ENCODE measurements around the gene SUPT4H1.
"Not testable (repeated sequence)": the region's sequence is repeated elsewhere in the genome, so short reads cannot be mapped to it uniquely, and the experiment has no call there.

Gene SUPT4H1

GRCh38 chr17:58351831-58352595, at the start of gene SUPT4H1:
Gene SUPT4H1 (minus strand): TSS chr17:58352201. CDS start chr17:58352135, 66 bp downstream.
- peak; percentile 75 for DNase-seq (ENCODE audit: low read depth)

DNA sequence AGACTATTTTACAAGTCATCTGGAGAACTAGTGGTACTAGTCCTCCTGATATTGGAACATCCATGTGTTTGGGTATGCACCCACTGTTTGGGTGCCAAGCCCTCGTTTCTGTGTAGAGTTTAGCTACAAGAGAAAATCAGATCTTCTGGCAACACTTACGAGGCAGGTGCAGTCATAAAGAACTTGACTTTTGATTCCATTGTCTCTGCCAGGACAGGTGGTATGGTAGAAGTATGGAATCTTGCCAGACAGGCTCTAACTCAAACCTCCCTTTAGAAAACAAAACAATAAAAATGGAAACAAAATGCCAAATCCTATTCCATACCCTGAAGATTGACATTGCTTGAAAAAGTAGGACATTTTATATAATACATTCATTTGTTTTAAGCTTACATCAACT, 49.3 kb upstream of the SUPT4H1 start:
- DNase-seq (ENCODE audit: low read depth) = no peak

- no peak for DNase-seq (ENCODE audit: low read depth)
Observed at GRCh38 chr17:58400826-58401225, 48.8 kb upstream of the SUPT4H1 start.

- no peak for DNase-seq (ENCODE audit: low read depth)
Observed at GRCh38 chr17:58399974-58400373, 48.0 kb upstream of the SUPT4H1 start.

- no peak for DNase-seq (ENCODE audit: low read depth)
Observed at GRCh38 chr17:58398574-58399266, 46.7 kb upstream of the SUPT4H1 start.

- DNase-seq (ENCODE audit: low read depth) = not testable (repeated sequence)
Observed at GRCh38 chr17:58397421-58397820, 45.4 kb upstream of the SUPT4H1 start.

DNA sequence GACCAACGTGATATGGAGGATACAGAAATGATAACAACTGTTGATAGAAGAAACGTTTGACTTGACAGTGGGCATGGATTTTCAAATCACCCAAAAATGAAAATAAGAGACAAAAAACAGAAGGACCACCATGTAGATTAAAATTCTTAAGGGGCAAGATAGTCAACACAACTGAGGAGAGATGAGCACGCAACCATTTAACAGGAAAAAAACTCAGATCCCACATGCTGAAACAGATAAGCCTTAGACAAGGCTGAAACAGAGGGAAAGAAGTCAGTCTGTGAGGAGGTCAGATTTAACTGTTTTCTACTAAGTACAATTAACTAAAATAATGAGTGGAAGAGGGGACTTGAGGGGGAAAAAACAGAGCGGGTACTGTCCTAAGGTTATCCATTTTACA, 44.2 kb upstream of the SUPT4H1 start:
- DNase-seq (ENCODE audit: low read depth) = no peak

GRCh38 chr17:58394534-58395223, 42.7 kb upstream of the SUPT4H1 start:
- DNase-seq (ENCODE audit: low read depth) = no peak

GRCh38 chr17:58391302-58391984, 39.4 kb upstream of the SUPT4H1 start:
- DNase-seq (ENCODE audit: low read depth) = no peak

DNA sequence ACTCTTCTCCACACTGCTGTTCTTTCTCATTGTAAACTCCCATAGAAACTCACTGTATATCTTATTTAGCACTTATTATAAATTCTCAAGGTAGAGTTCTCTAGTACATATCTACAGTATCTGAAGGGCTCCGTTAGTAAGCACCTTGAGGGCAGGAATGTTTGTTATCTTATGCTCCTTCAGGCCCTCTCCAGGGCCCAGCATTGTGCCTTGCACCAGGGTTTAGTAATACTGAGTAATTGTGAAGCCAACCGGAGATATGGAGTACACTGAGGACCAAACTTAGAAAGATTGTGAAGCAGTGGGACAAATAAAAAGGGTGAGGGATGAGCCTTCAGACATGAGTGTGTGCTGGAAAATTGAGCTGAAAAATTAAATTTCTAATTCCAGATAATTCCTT, 38.9 kb upstream of the SUPT4H1 start:
- no peak for DNase-seq (ENCODE audit: low read depth)

DNA sequence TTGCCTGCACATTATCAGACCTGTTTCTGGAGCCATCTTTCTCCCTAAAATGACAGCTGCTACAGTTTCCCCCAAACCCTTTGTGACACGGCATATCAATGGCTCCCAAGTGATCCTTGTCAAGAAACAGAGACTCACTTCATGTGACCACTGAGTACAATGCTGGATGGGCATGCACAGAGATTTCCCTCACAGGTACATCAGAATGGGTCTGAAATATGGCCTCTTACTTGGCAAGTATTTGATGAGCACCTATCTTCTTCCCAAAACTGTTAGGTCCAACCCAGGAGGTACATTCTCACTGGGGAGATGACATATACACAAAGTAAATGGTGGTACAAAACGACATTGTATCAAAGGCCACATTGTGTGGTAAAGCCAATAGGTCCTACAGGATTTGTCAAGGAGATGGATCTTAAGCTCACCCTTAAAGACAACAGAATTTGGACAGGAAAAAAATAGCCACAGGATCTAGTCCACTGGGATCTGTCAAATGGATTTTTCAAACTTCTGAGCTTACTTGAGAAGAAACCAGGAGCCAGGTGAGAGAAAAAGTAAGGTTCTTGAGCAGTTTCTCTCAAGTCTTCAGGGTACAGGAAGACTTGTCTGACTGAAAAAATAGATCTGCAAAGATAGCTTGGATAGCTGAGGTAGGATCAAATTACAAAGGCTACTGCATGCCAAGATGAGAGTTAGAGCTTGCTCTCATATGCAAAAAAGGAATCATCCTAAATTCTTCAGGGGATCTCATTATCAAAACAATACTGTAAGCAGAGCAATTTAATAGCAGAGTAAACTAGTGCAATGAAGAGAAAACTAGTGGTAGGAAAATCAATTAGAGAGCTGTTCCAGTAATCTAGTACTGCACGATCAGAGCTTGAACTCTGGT, 36.5 kb upstream of the SUPT4H1 start:
- DNase-seq (ENCODE audit: low read depth) = no peak

DNA sequence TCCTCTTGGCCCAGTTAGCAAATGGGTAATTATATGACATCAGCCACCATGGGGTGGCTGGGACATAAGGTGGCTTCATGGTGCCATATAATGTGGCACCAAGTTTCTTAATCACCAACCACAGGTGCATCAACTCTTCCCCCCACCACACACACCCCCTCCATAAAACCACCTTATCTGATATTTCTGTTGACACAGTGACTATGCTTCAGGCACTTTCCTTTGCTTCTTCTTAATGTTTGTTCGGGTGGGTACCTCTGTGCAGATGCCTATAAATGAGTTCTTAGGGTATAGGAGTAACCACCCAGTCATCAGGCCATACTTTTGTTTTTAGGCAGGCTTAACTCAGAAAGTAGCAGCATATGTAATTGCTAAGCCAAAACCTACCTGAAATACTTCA, 35.8 kb upstream of the SUPT4H1 start:
- DNase-seq (ENCODE audit: low read depth) = no peak

DNA sequence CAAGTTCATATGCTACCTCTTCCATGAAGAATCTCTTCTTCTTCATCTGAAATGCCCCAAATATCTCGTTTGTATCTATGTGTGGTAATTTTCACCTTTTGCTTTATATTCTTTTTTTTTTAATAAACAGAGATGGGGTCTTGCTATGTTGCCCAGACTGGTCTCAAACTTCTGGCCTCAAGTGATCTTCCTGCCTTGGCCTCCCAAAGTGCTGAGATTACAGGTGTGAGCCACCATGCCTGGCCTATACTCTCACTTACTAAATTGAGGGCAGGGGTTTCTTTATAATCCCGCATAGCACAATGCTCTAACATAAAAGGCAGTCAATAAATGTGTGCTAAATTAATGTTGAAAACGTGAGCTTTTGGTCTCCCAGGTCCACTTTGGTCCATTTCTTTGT, 34.7 kb upstream of the SUPT4H1 start:
- DNase-seq (ENCODE audit: low read depth) = no peak

DNA sequence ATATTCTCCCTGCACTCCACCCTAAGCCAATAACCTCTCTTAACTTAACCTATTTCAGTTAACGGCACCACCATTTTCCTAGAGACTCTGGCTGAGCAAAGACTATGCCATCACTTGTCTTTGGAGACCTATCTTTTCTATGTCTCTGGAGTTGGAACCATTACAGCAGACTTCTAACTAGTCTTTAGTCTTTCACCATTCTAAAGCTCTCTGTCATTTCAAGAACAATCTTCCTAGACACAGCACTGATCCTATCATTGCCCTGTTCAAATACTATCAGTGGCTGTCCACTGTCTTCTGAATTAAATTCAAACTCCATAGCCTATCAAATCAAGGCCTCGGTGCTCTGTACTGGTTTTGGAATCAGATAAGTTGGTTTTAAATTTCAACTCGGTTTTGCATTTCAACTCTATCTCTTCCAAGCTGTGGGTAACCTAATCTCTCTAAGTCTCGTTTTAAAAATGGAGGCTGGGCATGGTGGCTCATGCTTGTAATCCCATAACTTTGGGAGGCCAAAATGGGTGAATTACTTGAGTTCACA, 33.4 kb upstream of the SUPT4H1 start:
- DNase-seq (ENCODE audit: low read depth) = no peak

DNA sequence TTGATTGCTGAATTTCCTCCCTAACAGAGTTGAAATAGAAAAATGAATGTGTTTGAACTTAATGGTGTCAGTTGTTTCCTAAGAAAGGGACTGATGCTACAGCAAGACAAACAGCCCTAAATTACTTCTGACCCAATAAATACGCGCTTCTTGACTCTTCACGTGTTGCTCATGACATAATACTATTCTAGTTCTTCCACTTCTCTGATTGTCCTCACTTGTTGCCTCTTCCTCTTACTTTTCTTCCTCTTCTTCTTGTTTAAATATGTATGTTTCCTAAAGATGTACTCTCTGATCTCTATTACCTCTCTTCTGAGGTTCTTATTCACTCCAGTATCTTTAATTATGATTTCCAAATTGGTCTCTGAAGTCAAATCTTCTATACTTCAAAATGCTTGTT, 32.9 kb upstream of the SUPT4H1 start:
- no peak for DNase-seq (ENCODE audit: low read depth)

GRCh38 chr17:58383892-58384462, 32.0 kb upstream of the SUPT4H1 start:
- DNase-seq (ENCODE audit: low read depth) = no peak

DNA sequence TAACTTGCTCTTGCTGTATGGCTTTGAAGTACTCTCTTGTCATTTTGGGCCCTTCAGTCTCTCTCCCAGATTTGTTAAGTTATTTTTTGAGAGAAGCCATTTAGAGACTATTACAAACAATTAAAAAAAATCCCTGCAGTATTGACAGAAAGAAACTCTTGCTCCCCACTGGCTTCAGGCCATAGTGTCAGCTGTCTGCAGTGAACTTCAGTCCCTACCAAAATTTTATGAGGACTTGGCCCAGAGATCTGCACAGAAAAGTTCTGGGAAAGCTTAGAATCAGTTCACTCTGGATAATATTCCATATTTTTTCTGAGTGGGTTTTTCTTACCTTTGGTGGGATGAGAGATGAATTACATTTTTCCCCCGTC, 30.9 kb upstream of the SUPT4H1 start:
- no peak for DNase-seq (ENCODE audit: low read depth)

DNA sequence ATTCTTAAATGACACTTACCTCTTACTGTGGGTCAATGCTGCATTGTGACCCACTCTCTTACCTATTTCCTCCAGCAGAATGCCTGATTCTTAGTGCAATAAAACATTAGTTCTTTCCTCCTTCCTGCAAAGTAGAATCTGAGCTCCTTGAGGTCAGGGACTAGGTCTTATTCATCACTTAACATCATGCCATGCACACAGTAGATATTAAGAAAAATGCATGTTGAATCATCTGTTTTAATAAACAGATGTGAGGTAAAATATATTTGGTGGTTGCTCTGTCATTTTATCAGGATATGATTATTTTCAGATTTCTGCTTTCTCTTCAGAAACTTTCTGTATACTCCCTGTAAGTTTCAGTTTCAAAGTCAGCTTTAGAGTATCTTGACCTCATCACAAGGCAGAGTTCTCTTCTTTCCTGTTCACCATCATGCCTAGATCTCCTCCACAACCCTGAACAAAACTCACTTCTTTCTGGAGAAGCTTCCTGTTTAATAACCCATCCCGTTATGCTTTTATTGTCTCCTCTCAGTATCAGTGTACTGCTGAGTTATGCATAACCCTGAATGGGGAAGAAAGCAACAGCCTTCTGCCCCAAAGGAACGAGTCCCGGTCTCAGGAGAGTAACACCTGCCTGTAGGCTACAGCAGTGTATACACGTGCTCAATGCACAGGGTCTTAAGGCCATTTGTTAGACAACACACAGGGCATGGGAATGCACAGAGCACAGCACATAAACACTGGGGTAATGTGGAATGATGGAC, 30.3 kb upstream of the SUPT4H1 start:
- DNase-seq (ENCODE audit: low read depth) = no peak

DNA sequence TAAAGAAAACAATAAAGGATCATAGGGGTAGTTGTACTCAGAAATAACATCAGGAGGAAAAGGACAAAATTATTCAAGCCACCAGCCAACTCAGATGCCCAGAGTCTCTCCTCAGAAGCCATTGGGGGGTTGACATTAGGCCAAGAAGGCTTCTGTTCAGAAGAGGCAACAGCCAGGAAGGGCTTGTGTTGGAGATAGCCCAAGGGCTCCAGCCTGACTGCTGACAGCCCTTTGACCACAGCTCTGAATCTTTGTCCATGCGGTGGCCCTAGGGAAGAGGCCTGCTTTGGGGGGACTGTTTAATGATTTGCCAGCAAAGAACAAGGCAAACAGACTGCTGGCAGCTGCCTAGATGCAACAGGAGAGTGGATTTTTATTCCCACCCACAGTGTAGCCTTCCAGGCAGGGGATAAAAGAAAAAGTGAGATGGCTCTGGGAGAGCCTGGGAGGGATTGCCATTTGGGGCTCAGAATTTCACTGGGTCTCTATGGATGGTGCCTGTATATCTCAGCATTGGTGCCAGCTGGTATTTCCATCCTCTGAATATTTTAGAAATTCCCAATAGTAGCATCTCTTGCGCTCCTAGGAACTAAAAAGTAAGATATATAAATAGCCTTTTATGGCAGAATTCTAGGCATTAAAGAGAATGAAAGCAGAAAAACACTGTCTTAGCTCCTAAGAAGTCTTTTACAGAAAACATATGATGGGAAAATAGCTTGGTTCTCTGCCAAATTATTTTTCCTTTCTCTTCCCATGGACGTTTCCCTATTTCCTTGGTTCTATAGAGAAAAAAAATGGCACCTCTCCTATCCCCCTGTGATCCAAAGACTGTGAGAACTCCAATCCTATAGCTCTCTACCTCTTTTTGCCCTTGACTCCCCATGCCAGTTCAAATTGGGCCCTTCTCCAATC, 29.4 kb upstream of the SUPT4H1 start:
- DNase-seq (ENCODE audit: low read depth) = no peak

Measured in stimulated activated CD8-positive, alpha-beta memory T cell treated with anti-CD3 and anti-CD28 coated beads, Interleukin-7, amount 100 ng/mL, for 24 hours (primary cell).